HAP-1 (cell line): ENCODE data around the gene PTBP2.

Experiments used
- DNase-seq, 2 experiments: peaks; one replicate each; pipeline ENCODE4 v3.0.0-alpha.2; 2016 to 2020; ENCODE audit warnings: low spot score in 2 of 2
- H3K27me3 ChIP-seq: fragments of 250-450 bp; sonication (Bioruptor Pico); 2 replicates; pipeline ENCODE4 v1.5.1; 2020; ENCODE audit warnings: low read depth, mild to moderate bottlenecking, moderate library complexity
- H3K36me3 ChIP-seq: fragments of 250-450 bp; sonication (Bioruptor Pico); replicated peaks from 2 replicates; pipeline ENCODE4 v1.5.1; 2020; ENCODE audit warnings: mild to moderate bottlenecking
- H3K4me1 ChIP-seq: fragments of 250-450 bp; sonication (Bioruptor Pico); 2 replicates; pipeline ENCODE4 v1.5.1; 2020; ENCODE audit warnings: mild to moderate bottlenecking
- H3K4me3 ChIP-seq: fragments of 250-450 bp; sonication (Bioruptor Pico); 2 replicates; pipeline ENCODE4 v1.5.1; 2020; ENCODE audit warnings: mild to moderate bottlenecking, moderate library complexity
- H3K9me3 ChIP-seq: fragments of 250-450 bp; sonication (Bioruptor Pico); 2 replicates; pipeline ENCODE4 v1.5.1; 2020; ENCODE audit warnings: mild to moderate bottlenecking, moderate library complexity
- in situ Hi-C: fragments of 300-500 bp; cut with MboI; formaldehyde crosslinking; loops from 3 replicates; pipeline ENCODE4 v1.14.3; 2020; ENCODE audit warnings: low sequenced_read_pairs, inconsistent platforms, mixed read lengths

PTBP2 gene, protein sequence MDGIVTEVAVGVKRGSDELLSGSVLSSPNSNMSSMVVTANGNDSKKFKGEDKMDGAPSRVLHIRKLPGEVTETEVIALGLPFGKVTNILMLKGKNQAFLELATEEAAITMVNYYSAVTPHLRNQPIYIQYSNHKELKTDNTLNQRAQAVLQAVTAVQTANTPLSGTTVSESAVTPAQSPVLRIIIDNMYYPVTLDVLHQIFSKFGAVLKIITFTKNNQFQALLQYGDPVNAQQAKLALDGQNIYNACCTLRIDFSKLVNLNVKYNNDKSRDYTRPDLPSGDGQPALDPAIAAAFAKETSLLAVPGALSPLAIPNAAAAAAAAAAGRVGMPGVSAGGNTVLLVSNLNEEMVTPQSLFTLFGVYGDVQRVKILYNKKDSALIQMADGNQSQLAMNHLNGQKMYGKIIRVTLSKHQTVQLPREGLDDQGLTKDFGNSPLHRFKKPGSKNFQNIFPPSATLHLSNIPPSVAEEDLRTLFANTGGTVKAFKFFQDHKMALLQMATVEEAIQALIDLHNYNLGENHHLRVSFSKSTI

GRCh38 chr1:96721416-96722160 lies at the start of gene PTBP2:
Gene PTBP2 (plus strand): TSS chr1:96721784. CDS start chr1:96721865, 81 bp downstream.
- Histone ChIP-seq H3K4me3 (peak within 1 kb of the TSS; percentile 91), H3K27me3 (no peaks in the 10 kb centered on the region), H3K4me1 (peaks cover 16% of the 10 kb centered on the region), H3K9me3 (no peaks in the 10 kb centered on the region), H3K36me3 (peaks cover 23% of the 10 kb centered on the region)
- in situ Hi-C loops = no loop called here
- DNase-seq = peak; percentile 78 to 86

DNA sequence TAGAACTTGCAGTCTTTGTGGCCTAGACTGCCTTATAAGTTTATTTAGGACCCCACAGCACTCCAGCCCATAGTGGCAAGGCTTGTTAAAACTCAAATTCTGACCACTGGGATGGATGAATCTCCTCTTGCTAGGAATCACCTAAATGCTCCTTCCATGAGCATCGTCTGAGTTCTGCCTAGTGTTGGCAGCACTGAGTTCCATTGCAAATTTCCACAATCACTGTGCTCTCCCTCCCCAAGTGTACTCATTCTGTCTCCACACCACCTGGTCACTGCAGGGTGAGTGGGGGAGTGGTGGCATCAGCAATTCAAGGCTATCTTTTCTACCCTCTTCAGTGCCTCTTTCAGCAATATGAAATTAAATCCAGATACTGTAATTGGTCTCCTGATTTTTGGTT lies 46.7 kb upstream of the PTBP2 start:
- in situ Hi-C loops = no loop called here
- DNase-seq = no peak
- H3K4me1 ChIP-seq = no peaks in the 10 kb centered on the region; the same call in 1 of the 2 replicates

DNA sequence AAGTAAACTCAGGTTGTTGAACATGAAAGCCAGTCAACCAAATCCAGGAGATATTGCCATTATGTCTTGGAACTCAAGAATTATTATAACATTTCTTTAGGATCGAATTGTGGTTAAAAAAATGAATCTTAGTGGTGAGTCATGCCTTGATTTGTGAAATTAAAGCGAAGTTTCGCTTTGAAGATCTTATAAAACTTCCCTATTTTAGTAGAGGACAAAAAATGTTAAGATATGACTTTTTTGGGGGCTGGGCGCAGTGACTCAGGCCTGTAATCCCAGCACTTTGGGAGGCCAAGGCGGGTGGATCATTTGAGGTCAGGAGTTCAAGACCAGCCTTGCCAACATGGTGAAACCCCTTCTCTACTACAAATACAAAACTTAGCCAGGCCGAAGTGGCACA lies 39.5 kb upstream of the PTBP2 start:
- no peaks in the 10 kb centered on the region for H3K27me3 ChIP-seq
- H3K9me3 ChIP-seq = no peaks in the 10 kb centered on the region
- no peaks in the 10 kb centered on the region for H3K4me1 ChIP-seq
- H3K36me3 ChIP-seq = no peaks in the 10 kb centered on the region
- no peak overlapping the region for H3K4me3 ChIP-seq
- DNase-seq = no peak
- in situ Hi-C loops = no loop called here

More for the DNA sequence above, 46.7 kb upstream of the PTBP2 start:
- Histone ChIP-seq H3K4me3 (no peak overlapping the region), H3K36me3 (no peaks in the 10 kb centered on the region), H3K27me3 (no peaks in the 10 kb centered on the region), H3K9me3 (no peaks in the 10 kb centered on the region)

- Histone ChIP-seq H3K4me1 (no peaks in the 10 kb centered on the region), H3K36me3 (no peaks in the 10 kb centered on the region), H3K27me3 (no peaks in the 10 kb centered on the region), H3K9me3 (no peaks in the 10 kb centered on the region), H3K4me3 (no peak overlapping the region)
- in situ Hi-C loops = no loop called here
- no peak for DNase-seq
Measured at GRCh38 chr1:96683931-96684330, 37.7 kb upstream of the PTBP2 start.

- no peak for DNase-seq
- Histone ChIP-seq H3K9me3 (no peaks in the 10 kb centered on the region), H3K4me1 (no peaks in the 10 kb centered on the region), H3K27me3 (no peaks in the 10 kb centered on the region), H3K4me3 (no peak overlapping the region), H3K36me3 (no peaks in the 10 kb centered on the region)
- in situ Hi-C loops = no loop called here
Measured at GRCh38 chr1:96684744-96685143, 36.8 kb upstream of the PTBP2 start.

GRCh38 chr1:96688767-96689166 lies 32.8 kb upstream of the PTBP2 start:
- Histone ChIP-seq H3K36me3 (no peaks in the 10 kb centered on the region), H3K4me3 (no peak overlapping the region), H3K27me3 (no peaks in the 10 kb centered on the region), H3K9me3 (no peaks in the 10 kb centered on the region; the same call in 1 of the 2 replicates), H3K4me1 (no peaks in the 10 kb centered on the region)
- in situ Hi-C loops = no loop called here
- no peak for DNase-seq

GRCh38 chr1:96695954-96696353 lies 25.6 kb upstream of the PTBP2 start:
- Histone ChIP-seq H3K36me3 (no peaks in the 10 kb centered on the region), H3K4me1 (no peaks in the 10 kb centered on the region), H3K9me3 (no peaks in the 10 kb centered on the region; the same call in 1 of the 2 replicates), H3K4me3 (no peak overlapping the region), H3K27me3 (no peaks in the 10 kb centered on the region)
- in situ Hi-C loops = no loop called here
- DNase-seq = no peak

DNA sequence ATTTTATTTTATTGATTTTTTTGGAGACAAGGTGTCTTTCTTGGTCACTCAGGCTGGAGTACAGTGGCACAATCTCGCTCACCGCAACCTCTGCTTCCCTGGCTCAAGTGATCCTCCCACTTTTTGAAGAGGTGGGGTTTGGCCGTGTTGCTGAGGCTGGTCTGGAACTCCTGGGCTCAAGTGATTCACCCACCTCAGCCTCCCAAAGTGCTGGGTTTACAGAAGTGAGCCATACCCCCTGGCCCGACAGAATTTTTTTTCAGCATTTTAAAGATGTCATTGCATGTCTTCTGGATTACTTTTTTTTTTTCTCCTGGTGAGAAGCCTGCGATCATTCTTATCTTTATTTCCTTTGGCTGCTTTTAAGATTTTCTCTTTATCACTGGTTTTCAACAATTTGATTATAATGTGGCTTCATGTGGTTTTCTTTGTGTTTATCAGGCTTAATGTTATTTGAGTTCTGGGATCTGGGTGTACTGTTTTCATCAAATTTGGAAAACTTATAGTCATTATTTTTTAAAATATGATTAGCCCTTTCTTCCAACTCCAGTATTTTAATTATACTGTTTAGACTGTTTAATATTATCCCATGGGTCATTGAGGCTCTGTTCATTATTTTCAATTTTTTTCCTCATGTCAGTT lies 23.1 kb upstream of the PTBP2 start:
- no peaks in the 10 kb centered on the region for H3K4me1 ChIP-seq
- no peaks in the 10 kb centered on the region for H3K9me3 ChIP-seq
- no peaks in the 10 kb centered on the region for H3K36me3 ChIP-seq
- in situ Hi-C loops = no loop called here
- H3K4me3 ChIP-seq = no peak overlapping the region
- no peak for DNase-seq
- no peaks in the 10 kb centered on the region for H3K27me3 ChIP-seq

- in situ Hi-C loops = no loop called here
Measured at GRCh38 chr1:96703186-96703585, 18.4 kb upstream of the PTBP2 start.

DNA sequence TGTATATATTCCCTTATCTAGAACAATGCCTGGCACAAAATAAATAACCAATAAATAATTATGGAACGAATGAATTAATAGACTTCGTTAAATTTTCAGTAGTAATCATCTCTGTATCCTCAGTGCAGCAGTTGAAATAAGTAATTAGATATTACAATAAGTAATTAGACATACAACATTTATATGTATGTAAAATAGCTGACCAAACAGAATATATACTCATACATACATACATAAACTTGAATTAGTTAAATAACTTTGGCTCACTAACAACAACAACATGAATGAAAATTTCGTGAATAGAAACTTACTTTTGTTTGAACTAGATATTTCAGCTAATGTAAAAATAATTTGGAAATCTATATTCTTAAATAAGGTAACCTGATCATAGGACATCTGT lies 14.6 kb upstream of the PTBP2 start:
- no peaks in the 10 kb centered on the region for H3K36me3 ChIP-seq
- DNase-seq = no peak
- H3K9me3 ChIP-seq = no peaks in the 10 kb centered on the region
- H3K4me3 ChIP-seq = no peak overlapping the region
- H3K4me1 ChIP-seq = peaks cover 17% of the 10 kb centered on the region
- H3K27me3 ChIP-seq = no peaks in the 10 kb centered on the region
- in situ Hi-C loops = no loop called here

More at GRCh38 chr1:96703186-96703585, 18.4 kb upstream of the PTBP2 start:
- no peaks in the 10 kb centered on the region for H3K27me3 ChIP-seq
- H3K36me3 ChIP-seq = no peaks in the 10 kb centered on the region
- no peak for DNase-seq
- no peaks in the 10 kb centered on the region for H3K4me1 ChIP-seq
- no peaks in the 10 kb centered on the region for H3K9me3 ChIP-seq
- H3K4me3 ChIP-seq = no peak overlapping the region

- DNase-seq = no peak
- in situ Hi-C loops = no loop called here
- no peaks in the 10 kb centered on the region for H3K9me3 ChIP-seq
- no peaks in the 10 kb centered on the region for H3K27me3 ChIP-seq
- H3K36me3 ChIP-seq = no peaks in the 10 kb centered on the region
- no peak overlapping the region for H3K4me3 ChIP-seq
- peaks cover 17% of the 10 kb centered on the region for H3K4me1 ChIP-seq
Measured at GRCh38 chr1:96708482-96708881, 13.1 kb upstream of the PTBP2 start.

- H3K4me3 ChIP-seq = no peak overlapping the region
- peak; percentile 43 to 86 for DNase-seq
- no peaks in the 10 kb centered on the region for H3K27me3 ChIP-seq
- H3K4me1 ChIP-seq = peaks cover 30% of the 10 kb centered on the region
- in situ Hi-C loops = no loop called here
- H3K36me3 ChIP-seq = no peaks in the 10 kb centered on the region
- H3K9me3 ChIP-seq = no peaks in the 10 kb centered on the region
Measured at GRCh38 chr1:96710708-96711477, 10.7 kb upstream of the PTBP2 start.

DNA sequence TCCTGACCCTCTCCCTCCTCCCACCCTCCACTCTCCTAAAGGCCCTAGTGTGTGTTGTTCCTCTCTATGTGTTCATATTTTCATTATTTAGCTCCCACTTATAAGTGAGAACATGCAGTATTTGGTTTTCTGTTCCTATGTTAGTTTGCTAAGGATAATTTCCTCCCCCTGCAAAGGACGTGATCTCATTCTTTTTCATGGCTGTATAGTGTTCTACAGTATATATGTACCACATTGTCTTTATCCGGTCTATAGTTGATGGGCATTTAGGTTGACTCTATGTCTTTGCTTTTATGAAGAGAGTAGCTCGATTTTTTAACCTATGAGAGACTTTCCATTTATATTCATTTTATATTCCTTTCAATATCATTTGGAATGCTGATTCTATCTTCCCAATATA lies 7.9 kb upstream of the PTBP2 start:
- Histone ChIP-seq H3K9me3 (no peaks in the 10 kb centered on the region), H3K4me3 (no peak overlapping the region), H3K4me1 (peaks cover 30% of the 10 kb centered on the region), H3K36me3 (no peaks in the 10 kb centered on the region), H3K27me3 (no peaks in the 10 kb centered on the region)
- in situ Hi-C loops = no loop called here
- no peak for DNase-seq
